Stimulated activated CD4-positive, alpha-beta T cell treated with anti-CD3 and anti-CD28 coated beads, Interleukin-12 subunit alpha, Interleukin-12 subunit beta, amount 100 ng/mL, for 48 hours (primary cell): ENCODE results near the gene AK4.

Experiments used
- DNase-seq, 3 donors: peaks; one replicate each; pipeline ENCODE4 v3.0.0-alpha.2; 2020; ENCODE audit warnings: low read depth in 2 of 3, low spot score in 1 of 3

The AK4 gene

DNA sequence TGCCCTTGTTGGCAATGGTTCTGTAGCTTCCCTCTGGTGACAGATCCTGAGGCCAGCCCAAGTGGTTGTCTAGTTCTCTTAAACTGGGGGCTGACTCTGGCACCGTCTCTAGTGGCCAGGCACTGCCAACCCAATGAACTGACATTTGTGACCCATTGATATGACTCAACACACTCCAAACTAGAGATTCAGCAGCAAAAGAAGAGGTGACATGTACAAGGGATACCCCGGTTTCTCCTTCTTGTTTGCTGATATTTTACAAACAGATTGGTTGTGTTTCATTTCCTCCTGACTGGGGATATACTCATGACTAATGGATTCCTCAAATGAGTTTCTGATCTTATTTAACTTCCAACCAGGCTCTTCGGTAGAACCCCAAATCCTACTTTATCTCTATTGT lies 95.5 kb downstream of the AK4 start:
- DNase-seq = no peak

DNA sequence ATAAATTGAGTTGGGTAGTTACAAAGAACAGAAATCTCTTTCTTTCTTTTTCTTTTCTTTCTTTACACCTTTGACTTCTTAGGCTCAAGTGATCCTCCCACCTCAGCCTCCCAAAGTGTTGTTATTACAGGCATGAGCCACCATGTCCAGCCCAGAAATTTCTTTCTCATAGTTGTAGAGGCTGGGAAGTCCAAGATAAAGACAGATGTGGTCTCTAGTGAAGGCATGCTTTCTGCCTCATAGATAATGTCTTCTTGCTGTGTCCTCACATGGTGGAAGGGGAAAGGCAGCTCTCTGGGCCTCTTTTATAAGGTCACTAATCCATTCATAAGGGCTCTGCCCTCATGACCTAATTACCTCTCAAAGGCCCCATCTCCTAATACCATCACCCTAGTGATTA lies 97.3 kb downstream of the AK4 start:
- no peak for DNase-seq

DNA sequence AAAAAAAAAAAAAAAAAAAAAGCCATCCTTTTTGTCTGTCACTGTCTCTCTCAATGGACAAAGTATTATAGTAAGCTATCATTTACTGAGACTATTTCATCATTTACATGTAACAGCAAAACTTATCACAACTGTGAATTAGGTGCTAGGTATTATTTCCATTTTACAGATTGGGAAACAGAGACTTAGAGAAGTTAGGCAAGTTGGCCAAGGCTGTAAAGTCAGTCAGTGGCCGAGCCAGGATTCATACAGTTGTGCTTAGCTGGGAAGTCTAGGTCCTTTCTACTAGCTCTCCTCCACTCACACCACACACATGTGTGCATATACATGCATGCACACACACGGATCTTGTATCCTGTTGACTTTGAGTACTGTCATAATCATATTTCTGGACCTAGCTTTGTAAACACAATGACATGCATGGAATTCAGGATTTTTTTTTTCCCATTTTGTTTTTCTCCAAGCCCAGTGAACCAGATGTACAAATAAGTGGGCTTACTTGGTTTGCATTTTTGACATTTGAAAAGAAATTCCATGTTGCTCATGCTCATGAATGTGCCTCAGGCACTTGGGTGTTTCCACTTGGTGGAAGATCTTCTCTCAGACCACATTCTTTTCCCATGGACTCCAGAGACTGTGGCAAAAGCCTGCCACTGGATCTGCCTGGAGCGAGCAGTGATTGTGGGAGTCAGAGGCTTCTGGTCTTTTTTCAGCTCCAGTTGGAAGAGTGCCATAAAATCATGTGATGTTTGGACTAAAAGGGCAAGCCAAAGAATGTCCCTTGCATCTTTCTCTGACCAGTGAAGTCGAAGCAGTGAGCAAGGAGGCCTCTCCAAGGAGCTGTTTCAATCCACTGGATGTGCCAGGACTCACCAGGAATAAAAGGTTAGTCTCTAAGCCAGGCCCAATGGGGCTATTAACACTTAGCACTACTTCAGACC lies 99.7 kb downstream of the AK4 start:
- DNase-seq = no peak

DNA sequence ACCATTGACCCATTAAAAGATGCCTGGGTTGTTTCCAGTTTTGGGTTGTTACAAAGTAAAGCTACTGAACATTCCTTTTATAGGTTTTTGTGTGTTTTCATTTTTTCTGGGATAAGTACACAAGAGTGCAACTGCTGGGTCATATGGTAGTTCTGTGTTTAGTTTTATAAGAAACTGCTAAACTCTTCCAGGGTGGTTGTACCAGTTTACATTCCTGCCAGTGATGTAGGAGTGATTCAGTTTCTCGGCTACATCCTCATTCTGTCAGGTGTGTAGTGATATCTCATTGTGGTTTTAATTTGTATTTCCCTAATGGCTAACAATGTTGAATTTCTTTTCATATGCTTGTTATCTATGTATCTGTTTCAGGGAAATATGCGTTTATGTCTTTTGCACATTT lies 102.8 kb downstream of the AK4 start:
- DNase-seq = no peak

DNA sequence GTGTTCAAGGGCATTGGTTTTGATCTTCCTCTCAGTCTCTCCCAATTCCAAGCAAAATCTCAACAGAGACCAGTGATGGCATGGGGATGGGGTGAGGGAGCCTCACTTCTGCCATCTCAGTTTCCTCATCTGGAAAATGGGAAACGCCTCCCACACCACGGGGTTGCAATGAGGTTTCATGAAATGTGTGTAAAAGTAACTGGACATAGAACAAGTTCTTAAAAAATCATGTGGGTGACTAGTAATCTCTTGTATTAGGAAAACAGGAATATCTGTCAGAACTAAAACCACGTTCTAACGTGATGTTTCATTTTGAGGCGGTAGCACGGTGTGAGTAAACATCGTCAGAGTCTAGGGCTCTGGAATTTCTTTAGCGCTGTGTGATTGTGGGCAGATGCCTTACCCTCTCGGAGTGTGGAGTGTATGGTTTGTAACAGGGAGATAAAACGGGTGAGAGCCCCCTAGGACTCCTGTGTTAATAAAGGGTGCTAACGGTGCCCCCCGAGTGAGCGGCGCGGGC lies 105.9 kb downstream of the AK4 start:
- DNase-seq = no peak

GRCh38 chr1:65254320-65255034 lies 106.5 kb downstream of the AK4 start:
- DNase-seq = peak; percentile 63 to 83 (median 71)

- DNase-seq = no peak
Observed at GRCh38 chr1:65255035-65255655, 107.1 kb downstream of the AK4 start.

DNA sequence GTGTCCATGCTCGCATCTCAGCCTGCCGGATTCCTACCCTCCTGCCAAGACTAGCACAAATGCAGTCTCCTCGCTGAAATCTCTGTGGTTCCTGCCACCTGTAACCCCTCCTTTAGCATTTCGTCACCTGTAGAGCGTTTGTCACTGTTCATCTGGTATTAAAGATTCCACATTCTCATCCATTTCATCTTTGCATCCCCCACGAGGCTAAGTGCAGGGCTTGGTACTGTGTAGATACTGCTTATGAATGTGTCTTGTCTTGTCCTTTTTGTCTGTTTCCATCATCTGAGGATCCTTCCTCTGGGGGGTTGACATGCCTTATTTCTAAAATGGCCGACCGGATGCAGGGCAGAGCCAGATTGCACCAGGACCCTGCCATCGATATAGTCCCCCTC lies 107.7 kb downstream of the AK4 start:
- DNase-seq = no peak

DNA sequence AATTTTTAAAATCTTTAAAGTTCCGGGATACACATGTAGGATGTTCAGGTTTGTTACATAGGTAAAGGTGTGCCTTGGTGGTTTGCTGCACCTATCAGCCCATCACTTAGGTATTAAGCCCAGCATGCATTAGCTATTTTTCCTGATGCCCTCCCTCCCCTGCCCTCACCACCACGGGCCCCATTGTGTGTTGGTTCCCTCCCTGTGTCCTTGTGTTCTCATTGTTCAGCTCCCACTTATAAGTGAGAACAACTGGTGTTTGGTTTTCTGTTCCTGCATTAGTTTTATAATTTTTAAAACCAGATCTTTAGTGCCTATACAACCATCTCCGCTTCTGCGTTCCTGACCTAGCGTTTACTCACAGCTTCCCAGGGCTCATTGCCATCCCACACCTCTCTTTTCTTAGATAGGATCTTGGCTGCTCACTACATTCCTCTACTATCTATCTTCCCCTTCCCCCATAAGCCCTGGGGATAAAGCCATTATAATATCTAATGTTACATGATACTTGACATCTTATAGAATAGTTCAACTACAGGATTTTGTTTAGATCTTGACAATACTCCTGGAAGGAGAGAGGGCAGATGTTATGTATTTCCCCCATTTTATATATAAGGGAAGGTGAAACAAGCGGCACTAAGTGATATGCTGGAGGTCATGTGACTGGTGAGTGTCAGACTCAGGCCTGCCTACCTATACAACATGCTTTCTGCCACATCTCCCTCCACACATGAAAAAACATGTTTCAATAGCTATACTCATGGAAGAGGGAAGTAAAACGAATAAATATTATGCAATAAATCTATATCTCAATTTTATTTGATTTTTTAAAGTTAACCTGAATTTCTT lies 109.1 kb downstream of the AK4 start:
- no peak for DNase-seq

DNA sequence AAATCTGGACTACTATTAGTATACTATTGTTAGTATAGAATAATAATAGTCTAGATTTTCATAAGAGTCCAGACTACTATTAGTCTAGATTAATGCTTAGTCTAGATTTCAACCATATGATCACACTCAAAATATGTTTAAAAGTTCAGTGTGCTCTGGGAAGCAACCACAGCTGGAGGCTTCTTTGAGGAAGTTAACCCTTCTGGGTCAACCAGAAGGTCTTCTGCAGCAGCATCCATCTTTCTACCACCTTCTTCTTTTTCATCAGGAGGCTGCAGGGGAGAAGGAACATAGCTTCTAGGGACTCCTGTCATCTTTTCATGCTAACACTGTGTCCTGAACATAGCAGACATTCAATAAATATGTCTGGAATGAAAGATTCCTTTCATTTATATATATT lies 110.1 kb downstream of the AK4 start:
- no peak for DNase-seq

- no peak for DNase-seq
Observed at GRCh38 chr1:65259816-65260215, 111.8 kb downstream of the AK4 start.

DNA sequence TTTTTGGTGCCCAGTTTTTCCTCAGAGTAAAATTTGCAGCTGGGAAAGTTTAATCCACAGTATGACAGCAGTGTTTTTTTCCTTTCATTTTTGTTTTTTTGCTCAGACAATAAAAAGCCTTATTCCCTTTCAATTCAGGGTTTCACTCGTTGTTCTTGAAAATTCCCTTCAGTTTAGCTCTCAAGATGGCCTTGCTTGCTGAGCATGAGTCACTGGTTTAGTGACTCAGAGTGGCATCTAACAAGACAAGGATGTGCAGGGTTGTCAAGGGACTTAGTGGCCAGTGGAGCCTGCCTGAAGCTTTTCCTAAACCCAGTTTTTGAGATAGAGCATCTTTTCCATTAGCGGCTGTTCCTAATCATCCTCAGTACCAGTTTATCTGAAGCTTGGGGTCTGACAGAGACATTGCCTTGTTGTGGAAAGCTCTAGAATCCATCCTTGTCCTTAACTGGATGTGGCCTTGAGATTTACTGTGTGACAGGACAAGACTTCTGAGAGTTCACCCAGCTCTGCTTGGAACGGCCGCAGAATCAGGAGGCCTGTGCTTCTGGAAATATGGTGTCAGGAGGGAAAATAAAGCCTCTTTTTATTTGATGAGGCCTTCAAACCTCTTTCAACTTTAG lies 113.0 kb downstream of the AK4 start:
- DNase-seq = peak in 1 of 3 donors; percentile 10

DNA sequence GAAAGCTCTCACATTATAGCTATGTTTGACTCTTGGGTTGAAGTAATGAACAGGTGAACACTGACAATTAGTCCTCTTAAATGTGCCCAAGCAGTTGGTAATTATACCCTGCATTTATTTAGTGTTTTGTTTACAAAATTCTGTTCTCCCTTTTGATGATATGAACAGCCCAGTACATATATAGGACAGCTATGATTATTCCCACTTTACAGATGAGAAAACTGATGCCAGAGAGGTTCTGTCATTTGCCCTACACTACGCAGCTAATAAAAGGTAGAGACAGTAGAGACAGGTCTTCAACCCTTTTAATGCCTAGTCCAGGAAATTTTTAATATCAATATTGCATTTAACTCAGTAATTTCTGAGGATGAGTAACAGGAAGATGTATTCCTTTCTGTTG lies 115.3 kb downstream of the AK4 start:
- DNase-seq = no peak

GRCh38 chr1:65264197-65264929 lies 116.4 kb downstream of the AK4 start:
- DNase-seq = no peak

DNA sequence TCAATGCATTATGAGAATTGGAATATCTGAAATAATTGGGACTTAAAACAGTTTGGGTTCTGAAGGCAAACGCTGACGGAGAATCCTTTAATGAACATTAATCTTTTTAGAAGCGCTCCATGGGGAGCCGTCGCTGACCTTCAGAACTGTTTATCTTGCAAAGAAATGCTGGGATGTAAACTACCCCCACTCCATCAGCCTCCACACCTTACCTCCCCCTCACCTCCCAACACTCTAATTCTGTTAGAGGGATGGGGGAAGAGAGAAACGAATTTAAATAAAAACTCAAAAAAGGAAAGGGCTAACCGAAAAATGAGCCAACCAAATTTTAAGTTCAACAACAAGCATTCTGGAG lies 117.3 kb downstream of the AK4 start:
- DNase-seq = no peak

- DNase-seq = no peak
Observed at GRCh38 chr1:65265651-65266351, 117.8 kb downstream of the AK4 start.

GRCh38 chr1:65266476-65266875 lies 118.5 kb downstream of the AK4 start:
- no peak for DNase-seq

DNA sequence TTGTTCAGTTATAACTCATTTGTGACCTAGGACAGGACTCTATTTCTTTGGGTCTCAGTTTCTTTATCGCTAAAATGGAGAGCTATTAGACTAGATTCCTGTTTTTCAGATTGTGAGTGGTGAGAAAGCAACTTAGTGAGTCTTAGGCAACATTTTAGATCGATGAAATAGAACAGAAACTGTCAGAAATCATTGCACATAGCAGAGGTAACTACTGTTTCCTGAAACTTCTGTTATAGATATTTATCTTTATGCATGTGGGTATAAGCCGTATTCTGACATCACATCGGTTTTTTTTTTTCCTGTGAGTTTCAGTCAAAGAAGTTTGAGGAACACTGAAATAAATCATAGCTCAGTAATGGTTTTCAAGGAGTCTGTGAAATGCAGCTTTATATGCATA lies 119.3 kb downstream of the AK4 start:
- DNase-seq = no peak

GRCh38 chr1:65267683-65268082 lies 119.7 kb downstream of the AK4 start:
- DNase-seq = no peak
